ENCODE measurements around the gene EXOSC3. TPM values are rescaled to one million over a fixed set of nuclear protein-coding genes. Genes with fewer than 3 reads are reported as not detected.

EXOSC3 gene
- total and polyA plus RNA-seq, 2 of the 8 experiments (the other 6 are each of a cell fraction or from before 2014, with no cell fraction given): 46.7 to 73.4 TPM

DNA sequence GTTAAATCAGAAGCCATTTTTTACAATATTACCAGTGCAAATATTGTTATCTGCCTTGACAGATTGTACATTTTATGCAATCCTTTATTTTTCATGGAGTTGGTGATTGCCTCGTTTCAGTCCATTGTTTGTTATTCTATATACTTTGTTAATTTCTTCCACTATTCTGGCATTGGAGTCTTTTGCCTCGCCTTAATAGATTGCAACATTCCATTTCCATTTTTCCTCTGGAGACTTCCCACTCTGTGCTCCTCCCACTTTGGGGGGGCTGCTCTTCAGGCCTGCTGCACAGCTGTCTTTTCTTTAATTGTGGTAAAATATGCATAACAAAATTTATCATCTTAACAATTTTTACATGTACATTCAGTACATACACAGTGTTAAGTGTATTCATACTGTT is 11.4 kb upstream of the EXOSC3 start:
- no peaks in the 10 kb centered on the region for H3K79me1 ChIP-seq (ENCODE audit: low read depth, low read length)
- no peak overlapping the region for H2BK120ac ChIP-seq (replicated peaks; ENCODE audit: low read depth, low read length)
- peaks cover 2% of the 10 kb centered on the region; the same call in 1 of the 2 replicates for H3K23me2 ChIP-seq (ENCODE audit: low read depth, low read length)
- no peak overlapping the region for H2AFZ ChIP-seq (ENCODE audit: low read length)
- no peak overlapping the region for H3K9ac ChIP-seq (replicated peaks in 1 of 4; ENCODE audit: extremely low read depth in 1 of 4, low read depth in 3 of 4, low read length in 3 of 4)
- no peaks in the 10 kb centered on the region; a peak in 1 of 7 replicates for H3K27me3 ChIP-seq (replicated peaks in 1 of 4; ENCODE audit: control insufficient read depth in 3 of 4, extremely low read depth in 1 of 4, insufficient read depth in 3 of 4, low read length in 3 of 4)
- 79% methylated on average over 2 of the region's 2 CpGs; no CpG with 5 or more reads in 1 of the 2 experiments for WGBS, 2 experiments (ENCODE audit: extremely low coverage in 1 of 2, insufficient coverage in 1 of 2, insufficient read length in 1 of 2, insufficient replicate concordance in 2 of 2, low coverage in 1 of 2, low lambda C conversion rate in 2 of 2, missing lambda C conversion rate in 1 of 2)
- no peak overlapping the region for H3K23ac ChIP-seq (ENCODE audit: insufficient read length)
- FAIRE-seq (no peak), DNase-seq (ENCODE audit: low read depth in 1 of 2, low spot score in 2 of 2) (no peak)
- H3K4me3 ChIP-seq (ENCODE audit: extremely low read depth in 1 of 4, insufficient read depth in 2 of 4, low read depth in 3 of 4, low read length in 4 of 4): no peak overlapping the region
- no peaks in the 10 kb centered on the region for H3K36me3 ChIP-seq (ENCODE audit: control insufficient read depth in 2 of 4, insufficient read depth in 4 of 4, low read length in 3 of 4)
- no peaks in the 10 kb centered on the region for H3K79me2 ChIP-seq (ENCODE audit: control insufficient read depth in 1 of 2, insufficient read depth in 2 of 2, low read length in 2 of 2)
- H4K8ac ChIP-seq (ENCODE audit: extremely low read depth, insufficient read depth, low read length): no peak overlapping the region
- H2BK5ac ChIP-seq (ENCODE audit: low read depth, low read length): no peak overlapping the region
- no peak overlapping the region for H2AK5ac ChIP-seq (ENCODE audit: low read depth, low read length)
- H4K91ac ChIP-seq (replicated peaks; ENCODE audit: insufficient read length, low read length): no peak overlapping the region
- no peak overlapping the region for H3K14ac ChIP-seq (ENCODE audit: insufficient read length)
- H2BK20ac ChIP-seq (ENCODE audit: low read length): no peak overlapping the region
- H3K4me1 ChIP-seq (replicated peaks in 1 of 4; ENCODE audit: control insufficient read depth in 3 of 4, insufficient read depth in 4 of 4, low read length in 3 of 4): peaks cover 0 to 5% (median 0%) of the 10 kb centered on the region in 4 experiments; a peak in 2 of 7 replicates
- H3K56ac ChIP-seq (replicated peaks; ENCODE audit: insufficient read length, low read depth, low read length): no peak overlapping the region
- no peaks in the 10 kb centered on the region for H4K20me1 ChIP-seq (replicated peaks in 1 of 2; ENCODE audit: control insufficient read depth in 1 of 2, insufficient read depth in 2 of 2, low read length in 2 of 2)
- H3K9me3 ChIP-seq (ENCODE audit: insufficient read depth in 2 of 2, low read depth in 1 of 2, low read length in 1 of 2): no peaks in the 10 kb centered on the region
- no peak overlapping the region for H3K4me2 ChIP-seq (ENCODE audit: insufficient read depth in 1 of 2, low read depth in 2 of 2, low read length in 2 of 2)
- no peak overlapping the region for H2BK15ac ChIP-seq (ENCODE audit: low read length)
- CTCF ChIA-PET (ENCODE audit: partially characterized antibody): interaction anchor here (1.4 kb wide), 1 partner anchor 383 kb away, joined by 3 read pairs; no protein-coding TSS in a partner anchor
- no peak overlapping the region for H3K4ac ChIP-seq (replicated peaks; ENCODE audit: insufficient read length, low read depth, low read length)
- POLR2A ChIA-PET (ENCODE audit: partially characterized antibody): interaction anchor here (2.3 kb wide), 1 partner anchor 12 kb away, joined by 5 read pairs; the partner anchor contains the start of gene EXOSC3
- no peak overlapping the region for H3K18ac ChIP-seq (ENCODE audit: extremely low read depth, low read length)
- no peak overlapping the region for H2BK12ac ChIP-seq (ENCODE audit: low read depth, low read length)
- H3K27ac ChIP-seq (ENCODE audit: low read depth, low read length): no peak overlapping the region
- no peak overlapping the region for H4K5ac ChIP-seq (ENCODE audit: insufficient read length, low read depth, low read length)
- TF ChIP-seq TAF7 (optimal IDR thresholded peaks at IDR 0.05; ENCODE audit: borderline replicate concordance, low read depth, low read length): no peak
- TF ChIP-seq EZH2 (IDR thresholded peaks at IDR 0.05; ENCODE audit: low read depth, low read length, severe bottlenecking): no peak
- TF ChIP-seq CEBPB (IDR thresholded peaks at IDR 0.05; ENCODE audit: low read depth, low read length): no peak
